ENCODE results near the gene SH2D5.

DNA sequence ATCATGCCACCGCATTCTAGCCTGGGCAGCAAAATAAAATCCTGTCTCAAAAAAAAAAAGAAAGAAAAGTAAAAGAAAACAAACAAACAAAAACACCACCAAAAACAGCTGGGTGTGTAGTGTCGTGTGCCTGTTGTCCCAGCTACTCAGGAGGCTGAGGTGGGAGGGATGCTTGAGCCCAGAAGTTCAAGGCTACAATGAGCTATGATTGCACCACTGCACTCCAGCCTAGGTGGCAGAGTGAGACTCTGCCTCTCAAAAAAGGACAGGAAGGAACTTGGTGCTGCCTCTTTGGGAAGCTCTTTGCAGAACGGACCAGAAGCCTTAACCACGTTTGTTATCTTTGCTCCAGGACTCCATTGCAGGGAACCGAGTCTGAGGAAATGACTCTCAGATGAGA lies 25.7 kb downstream of the SH2D5 start:
- TF ChIP-seq, protein P1, sequence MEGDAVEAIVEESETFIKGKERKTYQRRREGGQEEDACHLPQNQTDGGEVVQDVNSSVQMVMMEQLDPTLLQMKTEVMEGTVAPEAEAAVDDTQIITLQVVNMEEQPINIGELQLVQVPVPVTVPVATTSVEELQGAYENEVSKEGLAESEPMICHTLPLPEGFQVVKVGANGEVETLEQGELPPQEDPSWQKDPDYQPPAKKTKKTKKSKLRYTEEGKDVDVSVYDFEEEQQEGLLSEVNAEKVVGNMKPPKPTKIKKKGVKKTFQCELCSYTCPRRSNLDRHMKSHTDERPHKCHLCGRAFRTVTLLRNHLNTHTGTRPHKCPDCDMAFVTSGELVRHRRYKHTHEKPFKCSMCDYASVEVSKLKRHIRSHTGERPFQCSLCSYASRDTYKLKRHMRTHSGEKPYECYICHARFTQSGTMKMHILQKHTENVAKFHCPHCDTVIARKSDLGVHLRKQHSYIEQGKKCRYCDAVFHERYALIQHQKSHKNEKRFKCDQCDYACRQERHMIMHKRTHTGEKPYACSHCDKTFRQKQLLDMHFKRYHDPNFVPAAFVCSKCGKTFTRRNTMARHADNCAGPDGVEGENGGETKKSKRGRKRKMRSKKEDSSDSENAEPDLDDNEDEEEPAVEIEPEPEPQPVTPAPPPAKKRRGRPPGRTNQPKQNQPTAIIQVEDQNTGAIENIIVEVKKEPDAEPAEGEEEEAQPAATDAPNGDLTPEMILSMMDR (IDR thresholded peaks at IDR 0.05): no peak
- TF ChIP-seq POLR2A (IDR thresholded peaks at IDR 0.05) (no peak), EP300 (IDR thresholded peaks at IDR 0.05) (no peak)

Data from ovary (tissue), 3 donors.